HuH-7.5 (cell line): ENCODE results near the gene TRDMT1.

Experiments used
- DNase-seq: peaks from one replicate; pipeline ENCODE4 v3.0.0; 2011; ENCODE audit warnings: low spot score

TRDMT1 gene

DNA sequence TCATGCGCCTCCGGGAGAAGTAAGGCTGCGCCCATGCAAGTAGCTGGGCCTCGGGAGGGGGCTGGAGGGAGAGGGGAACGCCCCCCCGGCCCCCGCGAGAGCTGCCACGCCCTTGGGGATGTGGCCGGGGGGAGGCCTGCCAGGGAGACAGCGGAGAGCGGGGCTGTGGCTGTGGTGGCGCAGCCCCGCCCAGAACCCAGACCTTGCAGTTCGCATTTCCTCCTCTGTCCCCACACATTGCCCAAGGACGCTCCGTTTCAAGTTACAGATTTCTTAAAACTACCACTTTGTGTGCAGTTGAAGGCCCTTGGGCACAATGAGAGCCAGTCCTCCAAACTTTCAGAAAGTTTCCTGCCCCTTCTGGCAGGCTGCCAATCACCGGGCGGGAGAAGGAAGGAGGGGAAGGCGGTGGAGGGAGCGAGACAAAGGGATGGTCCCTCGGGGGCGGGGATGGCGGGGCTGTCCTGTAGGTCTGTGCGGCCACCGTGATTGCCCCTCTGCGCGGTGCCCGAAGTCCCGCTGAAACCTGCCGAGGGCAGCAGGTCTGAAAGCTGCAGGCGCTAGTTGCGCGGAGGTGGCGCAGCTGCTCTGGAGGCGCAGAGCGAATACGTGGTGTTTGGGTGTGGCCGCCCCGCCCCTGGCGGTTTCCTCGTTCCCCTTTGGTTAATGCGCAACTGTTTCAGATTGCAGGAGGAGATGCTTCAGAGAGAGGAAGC, 28.7 kb upstream of the TRDMT1 start:
- DNase-seq, result peak; percentile 39

DNA sequence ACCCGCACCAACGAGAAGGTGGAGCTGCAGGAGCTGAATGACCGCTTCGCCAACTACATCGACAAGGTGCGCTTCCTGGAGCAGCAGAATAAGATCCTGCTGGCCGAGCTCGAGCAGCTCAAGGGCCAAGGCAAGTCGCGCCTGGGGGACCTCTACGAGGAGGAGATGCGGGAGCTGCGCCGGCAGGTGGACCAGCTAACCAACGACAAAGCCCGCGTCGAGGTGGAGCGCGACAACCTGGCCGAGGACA, 28.2 kb upstream of the TRDMT1 start:
- no peak for DNase-seq

DNA sequence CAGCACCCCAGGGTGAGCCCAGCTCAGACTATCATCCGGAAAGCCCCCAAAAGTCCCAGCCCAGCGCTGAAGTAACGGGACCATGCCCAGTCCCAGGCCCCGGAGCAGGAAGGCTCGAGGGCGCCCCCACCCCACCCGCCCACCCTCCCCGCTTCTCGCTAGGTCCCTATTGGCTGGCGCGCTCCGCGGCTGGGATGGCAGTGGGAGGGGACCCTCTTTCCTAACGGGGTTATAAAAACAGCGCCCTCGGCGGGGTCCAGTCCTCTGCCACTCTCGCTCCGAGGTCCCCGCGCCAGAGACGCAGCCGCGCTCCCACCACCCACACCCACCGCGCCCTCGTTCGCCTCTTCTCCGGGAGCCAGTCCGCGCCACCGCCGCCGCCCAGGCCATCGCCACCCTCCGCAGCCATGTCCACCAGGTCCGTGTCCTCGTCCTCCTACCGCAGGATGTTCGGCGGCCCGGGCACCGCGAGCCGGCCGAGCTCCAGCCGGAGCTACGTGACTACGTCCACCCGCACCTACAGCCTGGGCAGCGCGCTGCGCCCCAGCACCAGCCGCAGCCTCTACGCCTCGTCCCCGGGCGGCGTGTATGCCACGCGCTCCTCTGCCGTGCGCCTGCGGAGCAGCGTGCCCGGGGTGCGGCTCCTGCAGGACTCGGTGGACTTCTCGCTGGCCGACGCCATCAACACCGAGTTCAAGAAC, 27.7 kb upstream of the TRDMT1 start:
- peak; percentile 60 for DNase-seq

DNA sequence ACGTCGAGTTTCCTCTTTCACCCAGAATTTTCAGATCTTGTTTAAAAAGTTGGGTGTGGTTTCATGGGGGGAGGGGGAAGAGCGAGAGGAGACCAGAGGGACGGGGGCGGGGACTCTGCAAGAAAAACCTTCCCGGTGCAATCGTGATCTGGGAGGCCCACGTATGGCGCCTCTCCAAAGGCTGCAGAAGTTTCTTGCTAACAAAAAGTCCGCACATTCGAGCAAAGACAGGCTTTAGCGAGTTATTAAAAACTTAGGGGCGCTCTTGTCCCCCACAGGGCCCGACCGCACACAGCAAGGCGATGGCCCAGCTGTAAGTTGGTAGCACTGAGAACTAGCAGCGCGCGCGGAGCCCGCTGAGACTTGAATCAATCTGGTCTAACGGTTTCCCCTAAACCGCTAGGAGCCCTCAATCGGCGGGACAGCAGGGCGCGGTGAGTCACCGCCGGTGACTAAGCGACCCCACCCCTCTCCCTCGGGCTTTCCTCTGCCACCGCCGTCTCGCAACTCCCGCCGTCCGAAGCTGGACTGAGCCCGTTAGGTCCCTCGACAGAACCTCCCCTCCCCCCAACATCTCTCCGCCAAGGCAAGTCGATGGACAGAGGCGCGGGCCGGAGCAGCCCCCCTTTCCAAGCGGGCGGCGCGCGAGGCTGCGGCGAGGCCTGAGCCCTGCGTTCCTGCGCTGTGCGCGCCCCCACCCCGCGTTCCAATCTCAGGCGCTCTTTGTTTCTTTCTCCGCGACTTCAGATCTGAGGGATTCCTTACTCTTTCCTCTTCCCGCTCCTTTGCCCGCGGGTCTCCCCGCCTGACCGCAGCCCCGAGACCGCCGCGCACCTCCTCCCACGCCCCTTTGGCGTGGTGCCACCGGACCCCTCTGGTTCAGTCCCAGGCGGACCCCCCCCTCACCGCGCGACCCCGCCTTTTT, 26.9 kb upstream of the TRDMT1 start, which contains the start of gene VIM:
TSS of gene VIM (plus strand) at position 151 of the 925 bp plus-strand sequence. CDS start 1,182 bp downstream, outside the sequence.
- DNase-seq, result peak; percentile 46

DNA sequence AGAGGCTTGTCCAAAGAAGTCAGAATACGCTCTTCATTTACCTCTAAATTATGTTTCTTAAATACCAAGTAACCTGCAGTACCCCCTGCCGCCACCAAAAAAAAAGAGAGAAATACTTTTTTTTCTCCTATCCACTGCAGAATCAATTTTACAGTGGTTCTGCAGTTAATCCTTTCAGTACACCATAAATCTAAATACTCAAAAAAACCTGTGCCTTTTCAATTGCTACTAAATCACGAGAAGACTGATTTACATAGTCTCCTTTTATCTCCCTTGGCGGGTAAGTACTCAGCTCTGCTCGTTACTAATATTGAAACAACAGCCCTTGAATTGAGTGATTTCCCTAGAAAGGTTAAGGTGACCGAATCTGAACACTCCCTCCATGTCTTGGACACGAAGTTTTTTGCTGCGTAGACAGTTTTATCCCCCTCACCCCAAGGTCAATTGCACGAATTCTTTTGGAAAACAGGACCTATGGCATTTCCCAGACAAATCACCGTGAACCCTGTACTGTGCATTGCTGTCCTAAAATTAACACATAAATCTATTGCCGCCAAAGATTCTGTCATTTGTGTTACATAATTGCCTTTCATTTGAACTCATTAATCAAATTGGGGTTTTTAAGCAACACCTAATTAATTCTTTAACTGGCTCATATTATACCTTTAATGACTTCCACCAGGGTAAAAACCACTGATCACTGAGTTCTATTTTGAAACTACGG, 26.1 kb upstream of the TRDMT1 start:
- peak; percentile 13 for DNase-seq

DNA sequence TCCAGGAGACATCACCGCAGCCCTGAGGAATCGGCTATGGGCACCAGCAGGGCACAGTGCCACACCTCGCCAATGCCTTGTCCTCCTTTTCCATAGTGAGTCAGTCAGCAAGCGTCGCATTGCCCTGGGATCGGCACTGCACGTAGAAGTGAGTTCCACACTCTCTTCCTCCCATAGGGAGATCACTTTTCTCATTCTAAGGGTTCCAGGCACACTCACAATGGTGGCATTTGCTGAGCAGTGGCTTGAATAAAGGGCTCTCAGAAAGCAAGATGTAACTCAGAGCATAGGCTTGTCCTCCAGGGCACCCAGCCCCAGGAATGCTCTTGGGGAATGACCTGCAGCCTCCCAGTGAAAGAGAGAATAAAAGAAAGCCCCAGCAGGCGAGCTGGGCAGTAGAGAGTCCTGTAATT, 25.4 kb upstream of the TRDMT1 start:
- no peak for DNase-seq

DNA sequence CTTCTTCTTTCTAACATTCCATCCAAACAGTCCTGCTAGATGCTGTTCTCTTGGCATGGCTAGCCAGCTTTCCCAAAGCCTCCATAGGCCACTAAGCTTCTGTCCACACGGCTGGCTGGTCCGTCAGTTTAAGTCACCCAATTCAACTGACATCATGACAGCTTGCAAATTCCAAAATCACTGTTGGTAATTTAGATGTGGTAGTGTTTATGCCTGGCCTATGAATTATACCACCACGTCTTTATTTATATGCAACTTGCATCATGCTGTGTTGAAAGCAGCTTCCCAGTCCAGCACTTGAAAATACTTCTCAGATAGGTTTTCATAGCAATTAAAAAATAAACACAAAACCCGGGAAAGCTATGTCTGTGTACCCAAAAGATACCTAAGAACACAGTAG, 24.3 kb upstream of the TRDMT1 start:
- no peak for DNase-seq

DNA sequence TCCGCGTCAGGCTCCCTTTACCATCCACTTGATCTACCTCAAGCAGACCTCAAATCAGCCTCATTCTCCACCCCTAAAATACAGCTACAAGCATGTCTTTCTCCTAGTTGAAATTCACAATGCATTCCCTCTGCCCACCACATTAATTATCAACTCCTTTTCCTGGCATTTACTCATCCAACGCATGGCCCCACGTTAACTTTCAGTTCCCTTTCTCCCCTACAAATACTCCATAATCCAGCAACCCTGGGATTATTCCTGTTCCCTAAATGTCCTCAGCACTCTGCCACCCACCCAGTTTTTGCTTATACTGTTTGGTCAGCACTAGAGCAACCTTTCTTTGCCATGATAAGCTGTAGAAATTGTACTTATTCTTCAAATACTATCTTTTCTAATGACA, 20.9 kb upstream of the TRDMT1 start:
- DNase-seq, result no peak

DNA sequence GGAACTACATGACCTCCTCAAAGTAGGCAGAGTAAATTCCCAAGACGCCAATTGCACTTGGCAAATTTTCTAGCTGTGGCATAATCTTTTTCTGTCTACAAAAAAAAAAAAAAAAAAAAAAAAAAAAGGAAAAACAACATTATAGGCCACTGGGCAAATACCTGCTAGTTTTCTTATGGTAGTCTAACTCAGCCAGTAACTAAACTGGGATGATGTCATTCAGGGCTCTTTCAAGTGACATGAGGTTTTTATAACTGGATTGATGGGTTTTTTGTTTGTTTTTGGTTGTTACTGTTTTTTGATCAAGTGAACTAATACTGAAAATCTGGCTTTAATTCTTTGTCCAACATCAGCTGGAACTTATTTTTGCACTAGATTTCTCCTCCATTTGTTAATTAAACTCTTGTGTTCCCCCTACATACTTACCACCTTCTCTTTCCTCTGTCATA, 19.2 kb upstream of the TRDMT1 start:
- DNase-seq, result no peak

DNA sequence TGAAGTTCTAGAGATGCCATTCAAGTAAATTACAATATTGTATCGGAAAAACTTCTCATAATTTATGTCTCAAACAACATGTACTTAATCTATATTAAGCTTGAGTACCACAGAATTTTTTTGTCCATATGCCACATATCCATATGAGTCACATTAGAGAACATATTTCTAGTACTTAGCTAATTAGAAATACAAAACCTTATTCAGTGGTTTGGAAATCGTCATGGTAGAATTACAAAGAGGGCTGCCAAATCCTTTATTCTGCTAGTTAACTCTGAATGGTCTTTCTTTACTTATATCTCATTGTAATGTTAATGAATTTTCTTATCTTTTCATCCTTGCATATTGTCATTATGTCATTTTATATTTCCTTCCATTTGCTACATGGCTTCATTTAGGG, 17.6 kb upstream of the TRDMT1 start:
- no peak for DNase-seq

DNA sequence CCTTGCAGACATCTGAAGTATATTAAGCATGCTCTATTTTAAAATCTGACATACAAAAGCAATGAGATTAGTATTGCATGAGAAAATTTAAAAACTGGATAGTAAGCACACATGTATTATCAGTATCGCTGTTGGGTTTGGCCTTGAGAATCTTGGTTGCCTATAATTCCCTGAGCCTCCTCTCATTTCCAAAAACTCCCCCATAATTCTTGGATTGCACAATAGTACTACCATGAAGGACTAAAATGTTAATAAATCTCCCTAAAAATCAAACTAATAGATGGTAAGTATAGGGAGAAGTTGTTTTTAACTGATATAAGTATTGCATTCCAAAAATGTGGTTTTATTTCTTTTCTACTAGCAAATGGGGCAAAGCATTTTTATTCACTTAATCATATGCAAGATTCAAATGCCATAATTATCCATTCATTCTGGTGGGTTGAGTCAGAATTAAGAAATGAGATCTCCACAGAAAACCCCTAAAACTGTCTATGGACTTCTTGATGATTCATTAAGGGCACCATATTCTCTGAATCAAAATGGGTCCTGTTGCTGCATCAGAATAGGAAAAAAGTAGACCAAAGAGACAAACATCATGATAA, 16.3 kb upstream of the TRDMT1 start:
- no peak for DNase-seq

DNA sequence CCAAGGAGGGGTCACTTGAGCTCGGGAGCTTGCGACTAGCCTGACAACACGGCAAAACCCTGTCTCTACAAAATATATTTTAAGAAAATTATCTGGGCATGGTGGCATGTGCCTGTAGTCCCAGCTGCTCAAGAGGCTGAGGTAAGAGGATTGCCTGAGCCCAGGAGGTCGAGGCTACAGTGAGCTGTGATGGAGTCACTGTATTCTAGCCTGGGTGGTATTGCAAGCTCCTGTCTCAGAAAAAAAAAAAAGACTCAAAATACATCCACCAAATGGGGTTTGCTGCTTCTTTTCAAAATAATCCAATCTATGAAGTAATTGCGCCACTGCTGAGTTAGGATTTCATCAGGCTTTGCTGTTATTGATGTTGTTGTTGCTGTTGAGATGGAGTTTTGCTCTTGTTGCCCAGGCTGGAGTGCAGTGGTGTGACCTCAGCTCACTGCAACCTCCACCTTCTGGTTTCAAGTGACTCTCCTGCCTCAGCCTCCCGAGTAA, 15.5 kb upstream of the TRDMT1 start:
- DNase-seq, result no peak

DNA sequence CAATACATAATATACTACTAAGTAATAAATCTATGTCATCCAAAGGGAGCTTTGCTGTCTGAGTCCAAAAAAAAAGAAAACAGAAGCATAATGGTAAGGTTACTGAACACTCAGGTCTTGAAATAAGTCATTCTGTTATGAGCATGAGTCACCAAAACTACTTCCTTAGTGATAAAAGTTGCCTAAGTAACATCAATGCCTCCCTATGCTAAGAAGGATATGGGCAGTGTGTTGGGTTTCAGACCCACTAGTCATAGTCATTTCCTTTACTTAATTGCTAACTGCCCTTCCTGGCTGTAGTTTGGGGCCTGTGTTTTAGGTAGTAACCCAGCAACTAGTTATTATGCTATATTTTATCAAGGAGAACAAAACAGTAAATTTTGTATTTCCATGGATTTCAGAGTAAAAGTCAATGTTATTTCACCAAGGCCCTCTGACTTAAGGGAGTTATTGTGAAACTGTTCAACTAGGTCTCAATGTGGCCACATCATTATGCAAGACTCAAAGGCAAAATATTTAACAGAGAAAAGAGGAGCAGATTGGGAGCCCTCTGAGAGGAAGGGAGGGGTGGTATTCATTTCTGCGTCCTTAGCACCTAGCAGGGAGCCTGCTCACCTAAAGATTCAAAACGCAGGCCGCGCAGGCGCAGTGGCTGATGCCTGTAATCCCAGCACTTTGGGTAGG, 14.9 kb upstream of the TRDMT1 start:
- no peak for DNase-seq

DNA sequence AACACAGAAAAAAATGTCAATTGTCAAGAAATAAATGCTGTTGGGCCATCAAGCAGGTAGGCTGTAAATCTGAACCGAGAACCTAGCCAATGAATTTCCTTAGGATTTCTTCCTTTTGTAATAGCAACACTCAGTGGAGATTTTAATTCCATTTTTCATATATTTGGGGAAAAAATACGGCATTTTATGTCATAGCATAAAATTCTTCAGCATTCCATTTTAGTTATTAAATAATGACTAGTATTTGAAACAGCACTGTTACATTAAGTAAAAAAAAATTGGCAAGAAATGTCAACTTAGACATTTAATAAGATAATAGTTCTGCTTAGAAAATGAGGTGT, 14.3 kb upstream of the TRDMT1 start:
- DNase-seq, result no peak

DNA sequence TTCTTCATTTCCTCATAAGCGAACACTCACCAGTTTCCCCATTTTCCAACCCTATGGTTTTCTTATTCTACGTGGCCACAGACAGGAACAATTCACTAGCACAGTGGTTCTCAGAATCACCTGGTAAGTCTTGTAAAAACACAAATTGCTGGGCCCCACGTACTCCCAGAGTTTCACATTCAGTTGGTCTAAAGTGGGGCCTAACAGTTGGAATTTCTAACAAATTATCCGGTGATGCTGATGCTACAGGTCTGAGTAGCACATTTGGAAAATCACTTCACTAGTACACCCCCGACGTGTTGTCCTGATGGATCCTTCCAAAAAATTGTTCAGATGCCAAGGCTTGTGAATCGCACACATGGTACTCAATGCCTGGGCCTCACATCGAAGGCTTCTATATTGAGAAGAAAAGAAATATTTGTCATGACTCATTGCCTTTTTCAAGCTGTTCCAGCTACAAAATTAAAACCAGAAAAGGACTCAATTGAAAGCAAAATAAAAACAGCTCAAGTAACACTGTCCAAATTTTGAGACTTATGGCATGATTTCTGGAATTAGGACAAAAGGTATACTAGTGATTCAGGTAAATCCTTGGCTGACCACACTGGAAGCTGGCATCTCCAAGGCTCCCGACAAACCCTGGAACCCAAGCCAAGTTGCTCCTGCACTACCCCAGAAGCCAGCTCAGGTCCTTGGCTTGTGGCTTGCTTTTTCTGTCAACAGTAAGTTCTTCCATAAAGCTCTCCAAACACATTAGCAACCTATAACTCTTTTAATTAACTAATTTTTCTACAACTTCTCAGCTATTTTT, 13.7 kb upstream of the TRDMT1 start:
- DNase-seq, result no peak

DNA sequence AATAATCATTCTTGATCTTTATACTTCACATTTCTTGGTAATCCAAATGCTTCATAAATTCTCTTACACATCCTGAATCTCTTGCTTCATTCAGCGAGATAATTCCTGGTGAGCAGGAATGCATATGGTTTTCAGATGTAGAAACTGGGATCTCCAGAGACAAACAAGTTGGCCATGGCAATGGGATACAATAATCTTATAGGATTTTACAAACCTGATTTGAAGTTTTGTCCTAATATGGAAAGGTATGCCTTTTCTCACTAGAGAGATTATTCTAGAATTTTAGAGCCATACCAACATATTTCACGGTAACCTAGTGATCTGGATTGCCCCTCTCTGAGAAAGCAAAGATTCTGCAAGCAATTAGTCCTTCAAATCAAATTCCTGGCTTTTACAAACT, 13.1 kb upstream of the TRDMT1 start:
- DNase-seq, result no peak

DNA sequence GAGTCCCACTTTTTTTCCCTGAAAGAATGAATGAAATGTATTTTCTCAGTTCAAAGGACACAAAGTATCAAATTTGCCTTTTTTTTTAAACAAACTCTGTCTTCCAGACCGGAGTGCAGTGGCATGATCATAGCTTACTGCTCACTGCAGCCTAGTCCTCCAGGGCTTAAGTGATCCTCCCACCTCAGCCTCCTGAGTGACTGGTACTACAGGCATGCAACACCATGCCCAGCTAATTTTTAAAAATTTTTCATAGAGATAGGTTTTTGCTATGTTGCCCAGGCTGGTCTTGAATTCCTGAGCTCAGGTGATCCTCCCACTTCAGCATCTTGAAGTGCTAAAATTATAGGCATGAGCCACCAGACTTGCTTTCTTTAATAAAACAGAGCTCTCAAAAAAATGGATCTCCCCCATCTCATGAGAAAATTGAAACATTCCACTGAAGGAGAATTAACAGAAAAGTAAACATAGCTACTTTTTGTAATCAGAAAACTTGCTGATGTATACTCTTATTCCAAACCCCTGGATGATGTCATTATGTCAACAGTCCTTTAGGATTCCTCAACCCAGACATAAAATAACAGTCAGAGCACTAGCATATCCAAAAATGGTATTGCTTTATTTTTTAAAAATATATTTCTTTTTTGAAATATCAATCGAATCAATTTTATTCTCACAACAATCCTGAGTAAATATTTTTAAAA, 12.3 kb upstream of the TRDMT1 start:
- DNase-seq, result no peak

DNA sequence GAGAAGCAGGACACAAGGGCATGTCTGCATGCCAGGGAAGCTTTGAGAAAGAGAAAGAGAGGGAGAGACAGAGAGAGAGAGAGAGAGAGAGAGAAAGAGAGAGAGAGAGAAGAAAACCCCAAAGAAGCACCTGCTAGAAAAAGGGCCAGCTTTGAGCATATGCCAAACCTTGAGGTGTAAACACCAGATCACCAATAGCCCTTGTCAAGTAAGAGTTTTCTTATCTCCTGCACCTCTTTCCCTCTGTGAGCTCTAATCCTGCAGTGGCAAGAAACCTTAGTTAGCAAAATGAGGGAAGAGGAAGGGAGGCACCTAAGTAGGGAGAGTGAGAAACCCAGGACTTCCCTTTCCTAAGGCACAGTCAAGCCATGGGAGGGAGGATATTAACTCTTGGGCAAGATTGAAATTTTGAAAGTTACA, 11.3 kb upstream of the TRDMT1 start:
- no peak for DNase-seq

DNA sequence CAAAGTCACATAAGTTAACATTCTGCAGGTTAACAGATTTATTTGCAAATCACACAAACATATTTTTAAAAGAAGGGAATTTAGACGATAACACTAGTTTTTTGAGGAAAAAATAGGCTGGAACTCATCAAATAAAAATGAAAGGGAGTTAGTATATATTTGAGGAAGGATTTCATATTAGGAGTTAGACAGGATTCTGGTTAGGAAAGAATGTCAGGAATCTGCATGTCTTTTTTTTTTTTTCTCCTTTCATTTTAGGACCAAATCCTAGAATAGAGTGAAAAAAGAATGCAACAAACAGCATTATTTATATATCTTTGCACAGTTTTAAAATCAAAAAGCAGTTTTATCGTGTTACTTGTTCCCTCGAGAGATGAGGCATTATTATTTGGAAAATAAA, 8.9 kb upstream of the TRDMT1 start:
- no peak for DNase-seq

DNA sequence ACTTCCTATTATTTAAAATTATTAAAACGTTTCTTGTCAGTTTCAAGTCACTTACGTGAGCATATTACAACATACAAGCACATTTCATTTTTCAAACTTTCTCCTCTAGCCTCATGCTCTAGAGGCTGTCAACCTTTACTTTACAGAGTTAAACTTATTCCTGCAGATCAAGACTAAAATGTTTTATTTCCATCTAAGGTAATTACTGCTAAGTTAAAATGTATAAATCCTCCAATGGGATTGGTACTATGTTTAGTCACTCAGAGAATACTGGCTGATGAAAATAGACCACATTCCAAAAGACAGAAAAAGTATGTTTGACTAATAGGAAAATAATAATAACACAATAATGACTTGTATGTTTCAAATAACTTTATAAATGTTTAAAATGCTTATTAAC, 8.4 kb upstream of the TRDMT1 start:
- DNase-seq, result no peak
